Activated T-cell treated with anti-CD3 and anti-CD28 coated beads, Interleukin-2, amount 50 U/mL, for 1 hour (primary cell): ENCODE data around the gene PKHD1.
"Not testable (repeated sequence)": the region's sequence is repeated elsewhere in the genome, so short reads cannot be mapped to it uniquely, and the experiment has no call there.

Source experiments
- DNase-seq: peaks from one replicate; pipeline ENCODE4 v3.0.0-alpha.2; 2020

PKHD1 gene

GRCh38 chr6:52041134-52041533, 46.3 kb downstream of the PKHD1 start:
- no peak for DNase-seq

GRCh38 chr6:52027699-52028098, 59.7 kb downstream of the PKHD1 start:
- no peak for DNase-seq

- no peak for DNase-seq
These were observed 62.9 kb downstream of the PKHD1 start for GRCh38 chr6:52024451-52025068.

- DNase-seq: no peak
These were observed 64.7 kb downstream of the PKHD1 start for GRCh38 chr6:52022675-52023074.

DNA sequence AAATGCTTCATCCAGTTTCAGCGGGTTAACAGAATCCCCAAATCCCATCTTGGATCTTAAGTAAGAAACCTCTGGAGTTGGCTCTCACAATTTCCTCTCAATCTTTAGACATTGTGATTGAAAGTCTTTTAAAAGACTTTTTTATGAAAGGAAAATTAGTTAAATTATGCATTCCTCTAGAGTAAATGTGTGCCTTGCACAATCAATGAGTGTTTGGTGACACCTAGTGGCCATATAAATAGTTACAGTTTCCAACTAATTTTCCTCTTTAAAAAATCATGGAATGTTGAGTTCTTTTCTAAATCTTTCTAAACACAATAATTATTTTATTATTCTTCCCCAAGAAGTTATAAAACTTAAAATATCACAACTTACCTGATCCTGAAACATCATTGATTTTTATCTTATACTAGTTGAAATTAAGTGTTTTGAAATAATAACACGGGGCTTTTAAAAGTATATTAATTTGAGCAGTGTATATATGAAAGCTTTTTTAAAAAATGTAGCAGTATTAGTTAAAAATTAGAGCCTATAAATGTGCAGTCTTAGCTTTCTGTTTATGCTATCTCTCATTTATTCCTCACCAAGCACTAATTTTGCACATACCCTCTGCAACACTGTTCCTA, 66.4 kb downstream of the PKHD1 start:
- no peak for DNase-seq

- DNase-seq: no peak
These were observed 67.5 kb downstream of the PKHD1 start for GRCh38 chr6:52019881-52020280.

DNA sequence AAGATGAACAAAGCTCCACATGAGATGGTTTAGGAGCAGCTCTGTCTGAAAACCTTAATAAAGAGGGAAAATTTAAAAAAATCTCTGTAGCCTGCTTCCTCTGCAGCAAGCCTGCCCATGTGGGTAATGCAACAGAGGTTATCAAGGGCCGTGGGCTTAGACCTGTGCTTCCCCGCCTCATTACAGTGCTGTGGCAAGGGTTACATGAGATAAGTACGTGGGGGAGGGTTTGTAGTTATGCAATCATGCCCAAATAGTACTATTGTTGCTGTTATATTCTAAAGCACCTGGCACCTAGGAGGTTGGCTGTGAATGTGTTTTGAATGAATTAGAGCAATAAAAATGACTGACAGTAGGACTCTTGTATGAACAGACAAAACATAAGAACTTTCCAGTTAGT, 68.3 kb downstream of the PKHD1 start:
- DNase-seq: no peak

DNA sequence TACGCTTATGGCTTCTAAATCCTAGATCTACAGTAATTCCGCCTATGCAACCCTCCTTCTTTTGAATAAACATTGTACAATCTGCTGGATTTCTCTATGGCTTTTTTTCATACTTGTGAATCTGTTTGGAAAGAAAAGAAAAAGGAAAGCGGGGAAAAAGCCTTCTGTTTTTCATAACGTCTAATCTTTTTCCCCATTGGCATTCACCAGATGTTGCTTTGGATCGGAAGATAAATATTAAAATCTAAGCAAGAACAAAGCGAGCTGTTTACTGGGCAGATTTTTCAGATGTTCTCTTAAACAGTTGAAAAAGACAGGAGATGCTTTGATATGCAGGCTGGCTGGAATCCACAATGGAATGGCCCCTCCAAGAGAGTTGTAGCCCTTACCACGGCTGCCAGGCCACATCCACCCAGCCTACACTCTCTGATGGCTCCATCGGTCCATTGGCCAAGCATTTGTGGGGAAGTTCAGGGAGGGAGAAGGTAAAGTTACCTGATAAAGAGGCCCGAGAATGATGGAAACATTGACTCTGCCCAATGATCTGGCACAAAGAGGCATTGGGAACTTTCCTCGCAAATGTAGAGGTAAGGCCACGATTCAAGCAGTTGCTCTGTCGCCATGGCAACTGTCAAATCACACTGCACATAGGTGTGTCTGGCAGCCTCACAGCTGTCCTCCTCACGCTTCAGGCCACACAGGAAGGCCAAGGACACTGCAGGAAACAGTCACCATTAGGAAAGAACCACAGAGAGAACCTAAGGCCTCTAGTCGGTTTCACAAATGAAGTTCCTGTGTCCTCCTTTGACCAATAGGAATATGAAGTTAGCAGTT, 70.3 kb downstream of the PKHD1 start:
- DNase-seq: no peak

DNA sequence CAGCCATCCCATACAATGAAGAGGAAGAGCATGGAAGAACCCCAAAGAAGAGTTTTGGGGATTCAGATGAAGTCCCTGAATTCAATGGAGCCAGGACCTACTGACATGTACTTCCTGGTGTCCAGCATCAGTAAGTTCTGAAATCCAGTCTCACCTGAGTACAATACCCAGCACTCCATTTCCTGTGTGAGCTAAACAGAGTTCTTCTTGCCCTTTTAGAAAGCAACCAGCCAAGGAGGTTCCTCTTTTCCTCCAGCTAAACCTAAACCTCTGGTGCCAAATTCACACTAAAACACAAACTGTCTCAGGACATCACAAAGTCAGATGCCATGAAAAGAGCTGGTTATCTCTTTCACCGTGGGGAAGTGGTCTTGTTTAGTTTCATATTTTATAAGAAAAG, 71.5 kb downstream of the PKHD1 start:
- DNase-seq: no peak

- DNase-seq: no peak
These were observed 73.0 kb downstream of the PKHD1 start for GRCh38 chr6:52014391-52014790.

DNA sequence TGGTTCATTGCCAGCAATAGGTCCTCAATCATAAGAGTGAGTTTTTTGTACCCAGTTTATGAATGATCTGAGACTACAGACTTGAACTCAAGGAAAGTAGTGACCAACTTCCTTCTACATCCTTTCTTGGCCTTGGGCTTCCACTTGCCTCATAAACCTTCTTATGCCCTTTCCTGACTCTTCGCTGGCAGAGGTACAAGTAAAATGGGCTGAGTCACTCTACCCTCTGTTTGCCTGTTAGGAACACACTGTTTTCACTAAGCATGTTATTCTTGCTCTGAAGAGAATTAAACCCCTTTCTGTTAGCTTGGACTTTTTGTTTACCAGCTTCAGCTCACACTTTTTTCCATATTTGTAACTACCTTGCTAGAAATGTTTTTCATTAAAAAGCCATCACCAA, 74.4 kb downstream of the PKHD1 start:
- DNase-seq: no peak

DNA sequence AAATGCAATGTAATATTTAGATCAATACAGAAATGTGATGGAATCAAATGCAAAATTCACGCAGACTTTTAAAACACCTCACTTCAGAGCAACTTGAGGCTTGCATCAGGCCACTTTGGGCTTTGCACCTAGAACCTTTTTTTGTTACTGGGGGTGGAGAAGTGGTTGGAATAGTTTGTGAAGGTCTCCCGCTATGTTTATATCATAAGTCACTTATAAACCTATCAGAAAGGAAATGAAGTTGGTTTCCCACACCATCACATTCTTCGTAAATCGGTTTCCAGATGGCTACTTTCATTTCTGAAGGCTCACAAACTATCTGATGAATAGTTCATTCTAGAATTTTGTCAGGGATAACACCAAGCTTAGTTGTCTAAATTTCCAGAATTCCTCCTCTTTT, 74.8 kb downstream of the PKHD1 start:
- no peak for DNase-seq

- no peak for DNase-seq
These were observed 76.6 kb downstream of the PKHD1 start for GRCh38 chr6:52010806-52011205.

GRCh38 chr6:52010145-52010544, 77.3 kb downstream of the PKHD1 start:
- no peak for DNase-seq

DNA sequence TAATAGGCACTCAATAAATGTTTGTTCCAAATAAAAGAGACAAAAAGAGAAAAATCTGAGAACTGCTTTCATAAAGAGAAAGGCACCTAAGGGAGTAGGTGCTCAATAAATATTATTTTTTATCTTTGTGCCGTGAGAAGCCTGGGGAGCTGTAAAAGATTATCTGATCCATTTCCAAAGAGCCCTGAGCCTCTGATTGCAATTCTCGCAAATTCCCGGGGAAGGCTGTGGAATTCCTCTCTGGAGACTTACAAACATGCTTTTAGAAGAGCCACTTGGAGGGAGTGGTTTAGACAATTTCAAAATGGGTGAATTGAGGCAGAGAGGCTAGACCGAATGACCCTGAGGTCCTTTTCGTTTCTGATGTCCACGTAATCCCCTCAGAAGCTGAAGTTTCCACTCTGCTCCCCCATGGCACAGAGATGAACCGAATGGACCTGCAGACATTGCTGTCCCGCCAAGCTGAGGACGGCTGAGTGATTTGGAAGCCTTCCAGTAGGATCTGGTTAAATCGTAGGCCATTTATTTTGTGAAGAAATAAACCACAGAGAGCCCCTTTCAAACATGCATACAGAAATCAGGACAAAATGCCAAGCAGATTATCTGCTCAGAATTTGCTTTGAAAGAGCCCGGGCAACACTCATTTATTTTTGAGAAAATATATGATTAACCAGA, 77.8 kb downstream of the PKHD1 start:
- no peak for DNase-seq

GRCh38 chr6:52000064-52000463, 87.3 kb downstream of the PKHD1 start:
- no peak for DNase-seq

- no peak for DNase-seq
These were observed 91.0 kb downstream of the PKHD1 start for GRCh38 chr6:51996296-51996947.

- DNase-seq: no peak
These were observed 92.1 kb downstream of the PKHD1 start for GRCh38 chr6:51995214-51995755.

- no peak for DNase-seq
These were observed 94.5 kb downstream of the PKHD1 start for GRCh38 chr6:51992876-51993275.

- DNase-seq: no peak
These were observed 97.6 kb downstream of the PKHD1 start for GRCh38 chr6:51989789-51990188.

DNA sequence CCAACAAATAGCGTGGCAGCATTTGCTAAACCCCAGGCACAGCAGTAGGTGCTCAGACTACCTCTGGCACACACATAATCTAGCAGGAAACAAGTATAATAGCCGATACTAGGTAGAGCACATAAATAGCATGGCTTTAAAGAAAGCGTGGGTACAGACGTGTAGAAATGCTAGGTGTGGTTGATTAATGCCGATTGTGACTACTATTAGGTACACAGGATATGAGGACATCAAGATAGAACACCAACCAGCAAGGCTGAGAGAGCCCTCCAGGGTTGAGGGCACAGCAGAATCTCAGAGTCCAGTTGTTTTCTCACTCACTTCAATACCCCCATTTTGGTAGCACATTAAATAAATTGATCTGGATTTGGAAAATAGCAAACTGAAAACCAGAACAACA, 100.5 kb downstream of the PKHD1 start:
- DNase-seq: no peak

- DNase-seq: no peak
These were observed 103.8 kb downstream of the PKHD1 start for GRCh38 chr6:51983564-51983963.

GRCh38 chr6:51982695-51983094, 104.7 kb downstream of the PKHD1 start:
- DNase-seq: not testable (repeated sequence)
